NT2/D1 (cell line): Measurements from ENCODE around the gene APPL2.

Experiments
- DNase-seq: peaks from one replicate; pipeline ENCODE4 v3.0.0-alpha.2; 2011; ENCODE audit warnings: low read depth, low spot score
- H3K27me3 ChIP-seq: 2 replicates; pipeline ENCODE4 v1.6.0; 2011; ENCODE audit warnings: mild to moderate bottlenecking; ENCODE audit not compliant: insufficient read length, insufficient read depth
- H3K36me3 ChIP-seq: 2 replicates; pipeline ENCODE4 v1.6.1; 2011; ENCODE audit warnings: mild to moderate bottlenecking, low read length, mixed read lengths; ENCODE audit not compliant: insufficient read depth, insufficient read length
- H3K4me1 ChIP-seq: 2 replicates; pipeline ENCODE4 v1.5.1; 2011; ENCODE audit not compliant: insufficient read depth, insufficient read length
- H3K4me3 ChIP-seq: 2 replicates; pipeline ENCODE4 v1.5.1; 2011; ENCODE audit warnings: low read depth; ENCODE audit not compliant: insufficient read length
- H3K9ac ChIP-seq: 2 replicates; pipeline ENCODE4 v1.6.0; 2011; ENCODE audit warnings: low read depth; ENCODE audit not compliant: insufficient read length
- H3K9me3 ChIP-seq: 2 replicates; pipeline ENCODE4 v1.5.1; 2011; ENCODE audit warnings: mild to moderate bottlenecking, low read length; ENCODE audit not compliant: insufficient read depth
- SUZ12 ChIP-seq: IDR thresholded peaks from 2 replicates; pipeline ENCODE4 v1.6.1; 2011; ENCODE audit not compliant: insufficient read length, insufficient read depth; ENCODE audit errors: extremely low read depth
- YY1 ChIP-seq: IDR thresholded peaks from 2 replicates; pipeline ENCODE4 v1.6.1; 2011; ENCODE audit not compliant: insufficient read length, insufficient read depth
- ZNF274 ChIP-seq: IDR thresholded peaks from 2 replicates; pipeline ENCODE4 v1.6.1; 2011; ENCODE audit warnings: mild to moderate bottlenecking, low read depth, low read length

The APPL2 gene

DNA sequence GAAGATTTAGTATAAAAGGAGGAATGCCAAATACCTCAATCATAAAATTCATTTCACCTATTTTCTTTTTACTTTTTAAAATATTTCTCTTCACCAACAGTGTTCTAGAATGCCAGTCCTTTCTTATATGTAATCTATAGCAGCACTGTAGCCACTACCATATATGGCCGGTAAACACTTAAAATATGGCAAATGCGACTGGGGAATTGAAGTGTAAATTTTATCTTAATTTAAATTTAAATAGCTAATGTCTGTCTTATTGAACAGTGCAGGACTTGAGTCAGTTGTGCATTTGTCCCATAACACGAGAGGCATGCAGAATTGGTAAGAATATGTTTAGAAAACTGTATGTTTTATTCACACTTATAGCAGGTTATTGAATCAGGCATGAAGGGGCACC, 78.4 kb downstream of the APPL2 start:
- H3K4me3 ChIP-seq = no peak overlapping the region
- H3K9me3 ChIP-seq = no peaks in the 10 kb centered on the region
- no peaks in the 10 kb centered on the region for H3K4me1 ChIP-seq
- no peak for TF ChIP-seq SUZ12
- no peak for TF ChIP-seq ZNF274
- TF ChIP-seq YY1 = no peak
- no peak for DNase-seq
- no peak overlapping the region for H3K9ac ChIP-seq
- H3K27me3 ChIP-seq = no peaks in the 10 kb centered on the region
- H3K36me3 ChIP-seq = peaks cover 86% of the 10 kb centered on the region

DNA sequence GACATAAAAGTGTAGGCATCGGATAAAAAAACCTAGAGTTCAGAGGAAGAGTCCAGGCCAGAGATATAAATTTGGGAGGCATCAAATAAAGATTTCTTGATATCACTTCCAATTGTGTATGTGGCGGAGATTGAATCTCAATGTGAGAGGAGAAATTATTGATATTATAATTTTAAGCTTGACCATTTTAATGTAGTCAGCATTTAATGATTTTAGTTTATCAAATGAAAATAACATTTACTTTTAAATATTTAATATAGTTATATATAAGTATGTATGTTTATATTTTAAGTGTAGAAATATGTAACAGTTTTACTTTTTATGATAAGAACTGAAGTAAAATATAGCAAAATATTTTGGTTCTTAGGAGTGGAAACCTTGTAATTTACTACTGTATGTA, 79.7 kb downstream of the APPL2 start:
- TF ChIP-seq ZNF274 = no peak
- no peak for TF ChIP-seq SUZ12
- no peak for TF ChIP-seq YY1
- H3K4me3 ChIP-seq = no peak overlapping the region
- H3K36me3 ChIP-seq = peaks cover 90% of the 10 kb centered on the region
- no peak overlapping the region for H3K9ac ChIP-seq
- no peaks in the 10 kb centered on the region for H3K4me1 ChIP-seq
- no peak for DNase-seq
- no peaks in the 10 kb centered on the region for H3K9me3 ChIP-seq
- H3K27me3 ChIP-seq = no peaks in the 10 kb centered on the region

DNA sequence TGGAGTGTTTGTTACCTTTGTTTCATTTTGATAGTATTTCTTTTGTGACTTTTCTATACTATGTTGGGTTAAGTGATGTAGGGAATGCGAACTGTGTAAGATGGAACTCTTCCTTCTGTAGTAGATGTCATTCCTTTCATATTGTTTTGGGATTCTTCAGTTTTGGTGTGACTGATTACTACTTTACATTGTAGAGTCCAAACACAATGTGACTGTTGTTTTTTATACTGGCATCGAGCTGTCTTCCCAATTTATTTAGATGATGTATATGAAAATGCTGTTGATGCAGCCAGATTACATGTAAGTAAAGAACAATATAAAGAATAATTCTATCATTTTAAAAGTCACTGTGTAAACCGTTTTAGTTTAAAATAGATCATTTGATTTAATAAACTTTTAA, 93.7 kb downstream of the APPL2 start:
- no peak overlapping the region for H3K9ac ChIP-seq
- no peak overlapping the region for H3K4me3 ChIP-seq
- no peaks in the 10 kb centered on the region for H3K4me1 ChIP-seq
- TF ChIP-seq ZNF274 (no peak), YY1 (no peak), SUZ12 (no peak)
- H3K27me3 ChIP-seq = no peaks in the 10 kb centered on the region
- DNase-seq = no peak
- peaks cover 76% of the 10 kb centered on the region for H3K36me3 ChIP-seq
- no peaks in the 10 kb centered on the region for H3K9me3 ChIP-seq

DNA sequence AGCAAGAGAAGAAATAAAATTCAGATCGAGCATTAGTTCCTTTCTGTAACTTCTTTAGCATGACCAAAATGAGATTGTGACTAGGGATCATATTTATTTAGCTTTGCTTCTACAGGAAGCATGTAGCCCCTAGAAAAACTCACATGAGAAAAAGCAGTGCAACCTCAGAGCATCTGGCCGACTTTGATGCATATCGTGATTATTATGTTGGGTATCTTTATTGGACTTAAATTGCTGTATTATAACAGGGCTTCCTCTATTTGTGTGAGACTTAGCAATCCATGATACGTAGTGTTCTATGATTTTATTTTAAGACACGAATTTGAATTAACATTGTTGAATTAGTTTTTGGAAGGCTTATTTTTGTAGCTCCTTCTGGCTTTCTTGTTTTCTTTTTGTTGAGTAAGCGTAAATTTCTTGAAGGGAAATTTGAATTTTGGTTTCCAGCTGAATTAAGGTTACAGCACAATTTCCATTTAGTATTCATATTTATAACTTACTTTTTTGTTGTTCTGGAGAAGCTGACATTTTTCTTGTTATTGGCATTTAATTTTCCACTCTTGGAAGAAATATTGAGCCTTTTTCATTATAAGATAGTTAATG, 94.6 kb downstream of the APPL2 start:
- H3K4me3 ChIP-seq = no peak overlapping the region
- H3K9ac ChIP-seq = no peak overlapping the region
- no peak for DNase-seq
- TF ChIP-seq ZNF274 (no peak), YY1 (no peak), SUZ12 (no peak)
- no peaks in the 10 kb centered on the region for H3K4me1 ChIP-seq
- no peaks in the 10 kb centered on the region for H3K9me3 ChIP-seq
- no peaks in the 10 kb centered on the region for H3K27me3 ChIP-seq
- H3K36me3 ChIP-seq = peaks cover 75% of the 10 kb centered on the region

DNA sequence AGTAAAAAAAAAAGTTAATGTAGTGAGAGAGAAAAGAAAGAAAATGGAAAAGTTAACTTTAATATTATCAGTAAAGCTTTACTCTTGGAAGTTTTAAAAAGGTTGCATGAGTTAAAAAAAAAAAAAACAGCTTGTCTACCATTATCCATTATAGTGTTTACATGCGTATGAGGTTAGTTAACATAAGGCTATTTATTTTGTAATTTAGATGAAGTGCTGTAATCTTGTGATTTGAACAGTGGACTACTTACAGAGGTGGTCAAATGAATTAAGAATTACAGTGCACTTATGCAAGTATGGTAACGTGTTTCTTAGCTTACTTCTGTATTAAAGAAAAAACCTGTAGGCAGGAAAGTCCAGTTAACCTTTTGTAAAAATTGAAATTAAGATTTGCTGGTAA, 97.7 kb downstream of the APPL2 start:
- H3K36me3 ChIP-seq = peaks cover 60% of the 10 kb centered on the region
- no peaks in the 10 kb centered on the region for H3K4me1 ChIP-seq
- no peak overlapping the region for H3K4me3 ChIP-seq
- H3K27me3 ChIP-seq = no peaks in the 10 kb centered on the region
- TF ChIP-seq SUZ12 = no peak
- TF ChIP-seq ZNF274 = no peak
- no peak for TF ChIP-seq YY1
- no peak for DNase-seq
- H3K9me3 ChIP-seq = no peaks in the 10 kb centered on the region
- H3K9ac ChIP-seq = no peak overlapping the region
